Lower leg skin (tissue), 4 donors: ENCODE data around the gene ERMAP. TPM values are rescaled to one million over a fixed set of nuclear protein-coding genes. Genes with fewer than 3 reads are reported as not detected.

Experiments
- DNase-seq, 2 donors: peaks; one replicate each; pipeline ENCODE4 v3.0.0-alpha.2; 2019; ENCODE audit warnings: low spot score in 2 of 2
- H3K4me3 ChIP-seq: fragments of 200-600 bp; sonication (generic); 2 replicates; pipeline ENCODE4 v1.5.1; 2017; ENCODE audit warnings: mild to moderate bottlenecking, low read depth; ENCODE audit not compliant: poor library complexity, severe bottlenecking
- POLR2A ChIP-seq, 2 donors: fragments of 450-650 bp; IDR thresholded peaks; one replicate each; pipeline ENCODE4 v1.6.1; 2016 to 2017; ENCODE audit warnings: antibody characterized with exemption in 2 of 2, mild to moderate bottlenecking in 1 of 2, moderate library complexity in 1 of 2
- WGBS, 2 donors: methylation state at CpG; one replicate each; pipeline ENCODE4 v1.1.5; 2018; 5-methylcytosine and 5-hydroxymethylcytosine counted together
- intact Hi-C: fragments of 100-400 bp; cut with DNase I; formaldehyde crosslinking; loops from one replicate; pipeline ENCODE4 v1.15.0; 2023; ENCODE audit warnings: low total_unique reads
- total RNA-seq, 4 donors: library from RNA; depleted of rRNA; stranded (reverse); fragments of >200 nt; gene quantifications; one replicate each; pipeline ENCODE4 v1.1.0, GENCODE V29; 2016
- TF ChIP-seq, protein P1 (sequence below), 3 donors: fragments of 450-650 bp; IDR thresholded peaks; one replicate each; pipeline ENCODE4 v1.5.1; 2016; ENCODE audit warnings: antibody characterized with exemption in 3 of 3, mild to moderate bottlenecking in 3 of 3, moderate library complexity in 2 of 3

Gene ERMAP
- total RNA-seq, 4 donors from 2014 or later: 8.0 to 11.5 (median 9.3) TPM

DNA sequence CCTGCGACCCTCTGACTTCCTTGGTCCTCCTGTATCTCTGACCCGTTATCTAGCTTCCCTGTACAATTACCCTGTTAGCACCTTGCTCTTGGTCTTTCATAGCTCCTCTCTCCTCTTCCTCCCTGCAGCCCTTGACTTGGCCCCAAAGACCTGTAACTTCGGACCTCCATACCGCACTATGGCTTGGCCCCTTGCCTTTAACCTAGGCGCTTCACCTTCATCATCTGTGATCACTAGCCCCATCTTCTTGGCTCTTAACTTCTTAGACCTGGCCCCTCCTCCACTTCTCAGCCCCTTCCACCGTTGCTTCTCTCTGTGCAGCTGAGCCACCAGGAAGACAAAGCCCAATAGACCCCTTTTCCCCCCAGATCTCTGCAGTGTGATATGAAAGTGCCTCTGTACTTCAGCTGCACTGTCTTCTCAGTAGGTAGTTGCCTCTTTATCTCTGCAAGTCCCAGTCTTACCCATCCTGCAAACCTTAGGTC lies 30.2 kb downstream of the ERMAP start:
- TF ChIP-seq, protein P1, sequence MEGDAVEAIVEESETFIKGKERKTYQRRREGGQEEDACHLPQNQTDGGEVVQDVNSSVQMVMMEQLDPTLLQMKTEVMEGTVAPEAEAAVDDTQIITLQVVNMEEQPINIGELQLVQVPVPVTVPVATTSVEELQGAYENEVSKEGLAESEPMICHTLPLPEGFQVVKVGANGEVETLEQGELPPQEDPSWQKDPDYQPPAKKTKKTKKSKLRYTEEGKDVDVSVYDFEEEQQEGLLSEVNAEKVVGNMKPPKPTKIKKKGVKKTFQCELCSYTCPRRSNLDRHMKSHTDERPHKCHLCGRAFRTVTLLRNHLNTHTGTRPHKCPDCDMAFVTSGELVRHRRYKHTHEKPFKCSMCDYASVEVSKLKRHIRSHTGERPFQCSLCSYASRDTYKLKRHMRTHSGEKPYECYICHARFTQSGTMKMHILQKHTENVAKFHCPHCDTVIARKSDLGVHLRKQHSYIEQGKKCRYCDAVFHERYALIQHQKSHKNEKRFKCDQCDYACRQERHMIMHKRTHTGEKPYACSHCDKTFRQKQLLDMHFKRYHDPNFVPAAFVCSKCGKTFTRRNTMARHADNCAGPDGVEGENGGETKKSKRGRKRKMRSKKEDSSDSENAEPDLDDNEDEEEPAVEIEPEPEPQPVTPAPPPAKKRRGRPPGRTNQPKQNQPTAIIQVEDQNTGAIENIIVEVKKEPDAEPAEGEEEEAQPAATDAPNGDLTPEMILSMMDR (IDR thresholded peaks at IDR 0.05): no peak
- no peak for TF ChIP-seq POLR2A (IDR thresholded peaks at IDR 0.05)
- no peak for DNase-seq
- 4 to 6% methylated on average over 6 of the region's 6 CpGs for WGBS, 2 donors
- peak overlapping the region; percentile 89 for H3K4me3 ChIP-seq
- intact Hi-C loops: no loop called here

DNA sequence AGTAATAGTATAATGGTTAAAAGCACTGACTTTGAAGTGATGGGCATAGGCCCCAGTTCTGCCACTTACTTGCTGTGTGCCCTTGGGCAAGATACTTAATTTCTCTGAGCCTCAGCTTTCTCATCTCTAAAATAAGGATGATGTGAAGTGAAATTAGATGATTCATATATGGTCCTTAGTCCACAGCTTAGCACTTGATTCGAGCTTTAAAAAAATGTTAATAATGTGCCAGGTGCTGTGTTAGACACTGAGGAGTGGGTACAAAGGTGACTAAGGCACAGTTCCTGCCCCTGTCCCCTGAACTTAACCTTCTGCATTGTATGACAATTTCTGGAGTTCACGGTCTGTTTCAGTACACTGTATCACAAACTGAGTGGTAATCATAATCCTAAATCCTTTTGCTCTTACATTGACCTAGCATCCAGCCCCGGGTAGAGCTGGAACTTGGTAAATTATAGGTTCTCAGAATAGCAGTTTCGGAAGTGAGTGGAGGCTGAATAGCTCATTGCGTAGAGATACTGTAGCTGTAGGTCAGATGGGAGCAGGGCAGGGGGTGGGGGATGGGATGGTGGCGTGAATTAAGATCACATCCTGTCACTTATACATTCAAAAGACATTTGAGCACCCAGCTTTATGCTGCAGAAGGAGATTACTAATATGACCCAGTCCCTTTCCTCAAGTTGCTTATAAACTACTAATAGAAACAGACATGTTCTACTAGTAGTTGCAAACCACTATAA lies 31.0 kb downstream of the ERMAP start:
- intact Hi-C loops: no loop called here

DNA sequence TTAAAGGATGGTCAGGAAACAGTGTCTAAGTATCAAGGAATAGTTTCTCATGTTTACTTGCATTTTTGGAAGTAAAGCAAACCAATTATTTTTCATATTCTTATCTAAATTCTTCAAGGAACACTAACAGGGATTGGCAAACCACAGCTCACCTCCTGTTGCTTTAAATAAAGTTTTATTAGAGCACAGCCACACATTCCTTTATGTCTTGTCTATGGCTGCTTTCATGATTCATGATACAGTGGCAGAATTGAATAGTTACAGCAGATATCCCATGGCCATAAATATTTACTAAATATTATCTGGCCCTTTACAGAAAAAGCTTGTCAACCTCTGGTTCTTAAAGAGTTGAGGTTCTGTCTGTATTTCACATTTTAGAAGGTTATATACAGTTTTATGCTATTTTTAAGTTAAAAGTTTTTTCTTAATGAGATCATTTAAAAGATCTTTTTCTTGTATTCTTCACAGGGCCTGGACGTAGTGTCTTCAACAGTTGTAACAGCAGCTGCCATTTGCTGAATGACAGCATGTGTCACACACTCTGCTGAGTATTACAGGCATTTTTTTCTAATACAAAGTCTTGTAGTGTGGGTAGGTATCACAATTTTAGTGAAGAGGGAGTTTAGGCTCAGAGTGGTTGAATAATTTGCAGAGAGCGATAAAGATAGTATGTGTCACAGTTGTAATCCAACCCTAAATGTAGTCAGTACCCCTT lies 32.1 kb downstream of the ERMAP start:
- intact Hi-C loops: no loop called here
- H3K4me3 ChIP-seq: no peak overlapping the region
- TF ChIP-seq POLR2A (IDR thresholded peaks at IDR 0.05): no peak
- TF ChIP-seq, protein P1 (IDR thresholded peaks at IDR 0.05): no peak
- 86 to 88% methylated on average over 2 of the region's 2 CpGs for WGBS, 2 donors
- DNase-seq: no peak

More for the DNA sequence above, 31.0 kb downstream of the ERMAP start:
- no peak for DNase-seq
- 74 to 85% methylated on average over 6 of the region's 6 CpGs for WGBS, 2 donors
- TF ChIP-seq, protein P1 (IDR thresholded peaks at IDR 0.05): no peak
- TF ChIP-seq POLR2A (IDR thresholded peaks at IDR 0.05): no peak
- H3K4me3 ChIP-seq: no peak overlapping the region

DNA sequence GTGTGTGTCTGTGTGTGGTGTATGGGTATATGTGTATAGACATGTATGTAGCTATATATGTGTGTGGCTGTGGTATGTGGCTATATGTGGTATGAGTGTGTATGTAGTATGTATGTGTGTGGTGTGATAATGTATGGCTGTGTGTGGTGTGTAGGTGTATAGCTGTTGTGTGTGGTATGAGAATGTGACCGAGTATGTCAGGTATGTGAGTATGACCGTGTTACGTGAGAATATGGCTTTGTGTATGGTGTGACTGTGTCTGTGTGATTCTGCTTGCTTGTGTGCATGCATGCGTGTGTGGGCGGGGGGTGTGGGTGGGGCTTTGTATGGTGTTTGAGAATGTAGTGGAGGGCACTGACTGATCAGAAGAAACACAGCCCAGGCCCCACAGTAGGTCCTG lies 33.0 kb downstream of the ERMAP start:
- 94 to 96% methylated on average over 5 of the region's 5 CpGs for WGBS, 2 donors
- intact Hi-C loops: no loop called here
- TF ChIP-seq, protein P1 (IDR thresholded peaks at IDR 0.05): no peak
- no peak for TF ChIP-seq POLR2A (IDR thresholded peaks at IDR 0.05)
- no peak for DNase-seq
- H3K4me3 ChIP-seq: no peak overlapping the region

DNA sequence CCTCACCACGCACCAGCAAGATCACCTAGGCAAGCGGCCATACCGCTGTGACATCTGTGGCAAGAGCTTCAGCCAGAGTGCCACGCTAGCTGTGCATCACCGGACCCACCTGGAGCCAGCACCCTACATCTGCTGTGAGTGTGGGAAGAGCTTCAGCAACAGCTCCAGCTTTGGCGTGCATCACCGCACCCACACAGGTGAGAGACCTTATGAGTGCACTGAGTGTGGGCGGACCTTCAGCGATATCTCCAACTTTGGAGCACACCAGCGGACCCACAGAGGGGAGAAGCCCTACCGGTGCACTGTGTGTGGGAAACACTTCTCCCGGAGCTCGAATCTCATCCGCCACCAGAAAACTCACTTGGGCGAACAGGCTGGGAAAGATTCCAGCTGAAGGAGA lies 34.5 kb downstream of the ERMAP start:
- no peak for DNase-seq
- TF ChIP-seq, protein P1 (IDR thresholded peaks at IDR 0.05): no peak
- no peak for TF ChIP-seq POLR2A (IDR thresholded peaks at IDR 0.05)
- intact Hi-C loops: no loop called here
- no peak overlapping the region for H3K4me3 ChIP-seq
- 97 to 98% methylated on average over 13 to 14 of the region's 15 CpGs for WGBS, 2 donors
